Left kidney (tissue), 8 donors: ENCODE data around the gene CCDC71. TPM values are rescaled to one million over a fixed set of nuclear protein-coding genes. Genes with fewer than 3 reads are reported as not detected.

Experiments
- DNase-seq: peaks from one replicate; pipeline ENCODE4 v3.0.0-alpha.2; 2013
- long read RNA-seq, 8 donors: transcript quantifications; one replicate each; lab custom pipeline, GENCODE V29; 2026
- polyA plus RNA-seq: library from polyadenylated mRNA; unstranded; fragments of 120-200 nt; gene quantifications from one replicate; pipeline ENCODE4 v1.2.1, GENCODE V29; 2013; ENCODE audit not compliant: insufficient read length

Gene CCDC71
- polyA plus RNA-seq, result 21.0 TPM
- long read RNA-seq, donor 1, transcript CCDC71-201 (2 exons, 1,781 nt), result major isoform, 22 of 22 reads
- long read RNA-seq, donor 1, partial matches to known transcripts, result 0 of 22 reads
- long read RNA-seq, donor 1, other reads (novel, unspliced or antisense), result 0 of 22 reads
- long read RNA-seq, donor 2, transcript CCDC71-201 (2 exons, 1,781 nt), result major isoform, 18 of 18 reads
- long read RNA-seq, donor 2, partial matches to known transcripts, result 0 of 18 reads
- long read RNA-seq, donor 2, other reads (novel, unspliced or antisense), result 0 of 18 reads
- long read RNA-seq, donor 3, transcript CCDC71-201 (2 exons, 1,781 nt), result major isoform, 17 of 30 reads
- long read RNA-seq, donor 3, partial matches to known transcripts, result 13 of 30 reads
- long read RNA-seq, donor 3, other reads (novel, unspliced or antisense), result 0 of 30 reads
- long read RNA-seq, donor 4, partial matches to known transcripts, result 0 of 2 reads
- long read RNA-seq, donor 4, other reads (novel, unspliced or antisense), result 0 of 2 reads
- long read RNA-seq, donor 5, transcript CCDC71-201 (2 exons, 1,781 nt), result major isoform, 21 of 21 reads
- long read RNA-seq, donor 5, partial matches to known transcripts, result 0 of 21 reads
- long read RNA-seq, donor 5, other reads (novel, unspliced or antisense), result 0 of 21 reads
- long read RNA-seq, donor 6, transcript CCDC71-201 (2 exons, 1,781 nt), result major isoform, 22 of 22 reads
- long read RNA-seq, donor 6, partial matches to known transcripts, result 0 of 22 reads
- long read RNA-seq, donor 6, other reads (novel, unspliced or antisense), result 0 of 22 reads
- long read RNA-seq, donor 7, transcript CCDC71-201 (2 exons, 1,781 nt), result major isoform, 26 of 26 reads
- long read RNA-seq, donor 7, partial matches to known transcripts, result 0 of 26 reads
- long read RNA-seq, donor 7, other reads (novel, unspliced or antisense), result 0 of 26 reads
- long read RNA-seq, donor 8, transcript CCDC71-201 (2 exons, 1,781 nt), result major isoform, 9 of 9 reads
- long read RNA-seq, donor 8, partial matches to known transcripts, result 0 of 9 reads
- long read RNA-seq, donor 8, other reads (novel, unspliced or antisense), result 0 of 9 reads

GRCh38 chr3:49165771-49166751, at the start of gene CCDC71:
Gene CCDC71 (minus strand): TSS chr3:49166331. CDS start chr3:49164208, 2,123 bp downstream.
- peak; percentile 68 for DNase-seq

- no peak for DNase-seq
Observed at GRCh38 chr3:49213998-49214397, 47.9 kb upstream of the CCDC71 start.

- DNase-seq, result no peak
Observed at GRCh38 chr3:49213541-49213943, 47.4 kb upstream of the CCDC71 start.

GRCh38 chr3:49199900-49200281, 33.8 kb upstream of the CCDC71 start:
- no peak for DNase-seq

- DNase-seq, result peak; percentile 71
Observed at GRCh38 chr3:49199239-49199899, 33.2 kb upstream of the CCDC71 start.

GRCh38 chr3:49198611-49199230, 32.6 kb upstream of the CCDC71 start:
- DNase-seq, result no peak

- no peak for DNase-seq
Observed at GRCh38 chr3:49198161-49198560, 32.0 kb upstream of the CCDC71 start.

- DNase-seq, result no peak
Observed at GRCh38 chr3:49191741-49192140, 25.6 kb upstream of the CCDC71 start.

- DNase-seq, result no peak
Observed at GRCh38 chr3:49183873-49184272, 17.7 kb upstream of the CCDC71 start.

GRCh38 chr3:49182682-49183081, 16.6 kb upstream of the CCDC71 start:
- DNase-seq, result no peak

- DNase-seq, result no peak
Observed at GRCh38 chr3:49181351-49181750, 15.2 kb upstream of the CCDC71 start.

- DNase-seq, result no peak
Observed at GRCh38 chr3:49180116-49180515, 14.0 kb upstream of the CCDC71 start.

GRCh38 chr3:49177073-49177472, 10.9 kb upstream of the CCDC71 start:
- no peak for DNase-seq

- DNase-seq, result no peak
Observed at GRCh38 chr3:49175530-49175929, 9.4 kb upstream of the CCDC71 start.

GRCh38 chr3:49174397-49174985, 8.4 kb upstream of the CCDC71 start:
- no peak for DNase-seq

- DNase-seq, result no peak
Observed at GRCh38 chr3:49173792-49174170, 7.7 kb upstream of the CCDC71 start.

- DNase-seq, result peak; percentile 74
Observed at GRCh38 chr3:49173116-49173791, 7.1 kb upstream of the CCDC71 start.

GRCh38 chr3:49172551-49173041, 6.5 kb upstream of the CCDC71 start:
- no peak for DNase-seq
